ENCODE measurements around the gene CLEC11A. TPM values are rescaled to one million over a fixed set of nuclear protein-coding genes. Genes with fewer than 3 reads are reported as not detected.

Gene CLEC11A
- total RNA-seq, 4 donors from 2014 or later = 3.3 to 4.6 (median 4.0) TPM; not detected in 1

DNA sequence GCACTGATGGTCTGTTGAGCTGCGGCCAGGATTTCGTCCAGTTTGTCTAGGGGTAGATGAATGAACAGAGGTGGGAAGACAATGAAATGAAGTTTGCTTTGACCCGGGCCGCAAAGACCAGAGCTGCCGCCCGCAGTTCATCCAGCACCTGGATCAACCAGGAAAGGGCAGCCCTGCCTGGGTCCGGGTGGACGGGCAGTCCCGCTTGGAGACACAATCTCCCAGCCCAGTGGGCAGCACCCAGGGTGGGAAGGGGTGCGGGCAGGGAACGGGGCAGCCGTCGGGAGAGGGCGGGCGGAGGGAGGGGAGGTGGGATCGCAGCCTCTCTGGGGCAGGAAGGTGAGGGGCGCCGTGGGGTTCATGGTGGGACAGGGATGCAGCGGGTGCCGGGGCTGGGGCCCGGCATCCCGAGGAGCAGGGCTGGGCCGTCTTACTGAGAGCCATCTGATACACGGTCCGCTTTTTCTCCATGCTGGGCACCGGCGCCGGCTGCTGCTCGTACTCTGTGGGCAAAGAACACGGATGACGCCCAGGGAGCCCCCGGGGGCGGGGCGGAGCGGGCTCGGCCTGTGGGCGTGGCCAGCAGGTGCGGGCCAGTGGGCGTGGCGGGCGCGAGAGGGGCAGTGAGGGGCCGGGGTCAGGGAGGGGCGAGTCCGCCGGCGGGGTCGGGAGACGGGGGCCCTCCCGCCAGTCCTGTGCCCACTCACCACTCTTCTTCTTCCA, 36.7 kb upstream of the CLEC11A start:
- Histone ChIP-seq H3K27me3 (peaks cover 0 to 9% of the 10 kb centered on the region in 2 donors), H3K9me3 (no peaks in the 10 kb centered on the region), H3K27ac (no peak overlapping the region), H3K36me3 (no peaks in the 10 kb centered on the region), H3K4me3 (no peak overlapping the region), H3K4me1 (no peaks in the 10 kb centered on the region)
- no peak for TF ChIP-seq POLR2A (IDR thresholded peaks at IDR 0.05)
- TF ChIP-seq, protein P1, sequence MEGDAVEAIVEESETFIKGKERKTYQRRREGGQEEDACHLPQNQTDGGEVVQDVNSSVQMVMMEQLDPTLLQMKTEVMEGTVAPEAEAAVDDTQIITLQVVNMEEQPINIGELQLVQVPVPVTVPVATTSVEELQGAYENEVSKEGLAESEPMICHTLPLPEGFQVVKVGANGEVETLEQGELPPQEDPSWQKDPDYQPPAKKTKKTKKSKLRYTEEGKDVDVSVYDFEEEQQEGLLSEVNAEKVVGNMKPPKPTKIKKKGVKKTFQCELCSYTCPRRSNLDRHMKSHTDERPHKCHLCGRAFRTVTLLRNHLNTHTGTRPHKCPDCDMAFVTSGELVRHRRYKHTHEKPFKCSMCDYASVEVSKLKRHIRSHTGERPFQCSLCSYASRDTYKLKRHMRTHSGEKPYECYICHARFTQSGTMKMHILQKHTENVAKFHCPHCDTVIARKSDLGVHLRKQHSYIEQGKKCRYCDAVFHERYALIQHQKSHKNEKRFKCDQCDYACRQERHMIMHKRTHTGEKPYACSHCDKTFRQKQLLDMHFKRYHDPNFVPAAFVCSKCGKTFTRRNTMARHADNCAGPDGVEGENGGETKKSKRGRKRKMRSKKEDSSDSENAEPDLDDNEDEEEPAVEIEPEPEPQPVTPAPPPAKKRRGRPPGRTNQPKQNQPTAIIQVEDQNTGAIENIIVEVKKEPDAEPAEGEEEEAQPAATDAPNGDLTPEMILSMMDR (IDR thresholded peaks at IDR 0.05) = no peak
- peak in 1 of 3 donors; percentile 22 for DNase-seq

DNA sequence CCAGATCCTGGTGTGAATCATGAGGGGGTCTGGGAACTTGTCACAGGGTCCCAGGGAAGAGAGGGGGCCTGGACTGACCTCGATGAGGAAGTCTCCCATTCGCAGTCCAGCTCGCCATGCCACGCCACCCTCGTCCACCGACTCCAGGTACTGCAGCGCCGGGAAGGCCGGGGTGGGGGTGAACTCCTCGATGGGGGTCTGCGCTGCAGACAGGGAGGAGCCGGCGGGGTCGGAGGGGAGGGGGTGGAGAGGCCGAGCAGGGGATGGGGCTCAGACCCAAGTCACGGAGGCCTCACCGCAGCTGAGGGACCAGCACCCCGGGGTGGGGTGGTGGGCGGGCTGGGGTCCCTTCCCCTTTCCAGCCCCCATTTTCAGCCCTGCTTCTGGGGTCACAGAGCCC, 34.4 kb upstream of the CLEC11A start:
- peak in 1 of 3 donors; percentile 27 for DNase-seq
- Histone ChIP-seq H3K27ac (no peak overlapping the region), H3K9me3 (no peaks in the 10 kb centered on the region), H3K36me3 (no peaks in the 10 kb centered on the region), H3K4me3 (no peak overlapping the region), H3K4me1 (no peaks in the 10 kb centered on the region), H3K27me3 (peaks cover 0 to 15% of the 10 kb centered on the region in 2 donors)
- TF ChIP-seq, protein P1 (IDR thresholded peaks at IDR 0.05) = no peak
- TF ChIP-seq POLR2A (IDR thresholded peaks at IDR 0.05) = no peak

DNA sequence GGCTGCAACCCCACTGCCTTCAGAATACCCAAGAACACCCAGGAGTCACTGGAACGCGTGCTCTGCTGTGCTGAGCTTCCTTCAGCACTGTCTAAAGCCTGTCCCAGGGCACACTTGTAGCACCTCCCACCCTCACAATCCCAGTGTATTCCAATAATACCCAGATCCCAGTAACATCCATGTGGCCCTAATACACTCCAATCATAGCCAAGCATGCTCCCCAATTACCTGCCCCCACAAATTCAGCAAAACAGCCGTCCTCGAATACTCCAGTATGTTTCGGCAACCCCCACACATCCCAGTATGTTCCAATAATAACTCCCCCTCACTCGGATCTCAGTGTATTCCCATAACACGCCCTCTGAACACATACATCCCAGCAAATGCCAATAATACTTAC, 32.7 kb upstream of the CLEC11A start:
- Histone ChIP-seq H3K4me1 (no peaks in the 10 kb centered on the region), H3K9me3 (peaks cover 0 to 3% (median 0%) of the 10 kb centered on the region in 4 donors), H3K27me3 (peaks cover 0 to 24% of the 10 kb centered on the region in 2 donors), H3K4me3 (no peak overlapping the region), H3K36me3 (no peaks in the 10 kb centered on the region), H3K27ac (no peak overlapping the region)
- DNase-seq = no peak
- TF ChIP-seq, protein P1 (IDR thresholded peaks at IDR 0.05) = no peak

DNA sequence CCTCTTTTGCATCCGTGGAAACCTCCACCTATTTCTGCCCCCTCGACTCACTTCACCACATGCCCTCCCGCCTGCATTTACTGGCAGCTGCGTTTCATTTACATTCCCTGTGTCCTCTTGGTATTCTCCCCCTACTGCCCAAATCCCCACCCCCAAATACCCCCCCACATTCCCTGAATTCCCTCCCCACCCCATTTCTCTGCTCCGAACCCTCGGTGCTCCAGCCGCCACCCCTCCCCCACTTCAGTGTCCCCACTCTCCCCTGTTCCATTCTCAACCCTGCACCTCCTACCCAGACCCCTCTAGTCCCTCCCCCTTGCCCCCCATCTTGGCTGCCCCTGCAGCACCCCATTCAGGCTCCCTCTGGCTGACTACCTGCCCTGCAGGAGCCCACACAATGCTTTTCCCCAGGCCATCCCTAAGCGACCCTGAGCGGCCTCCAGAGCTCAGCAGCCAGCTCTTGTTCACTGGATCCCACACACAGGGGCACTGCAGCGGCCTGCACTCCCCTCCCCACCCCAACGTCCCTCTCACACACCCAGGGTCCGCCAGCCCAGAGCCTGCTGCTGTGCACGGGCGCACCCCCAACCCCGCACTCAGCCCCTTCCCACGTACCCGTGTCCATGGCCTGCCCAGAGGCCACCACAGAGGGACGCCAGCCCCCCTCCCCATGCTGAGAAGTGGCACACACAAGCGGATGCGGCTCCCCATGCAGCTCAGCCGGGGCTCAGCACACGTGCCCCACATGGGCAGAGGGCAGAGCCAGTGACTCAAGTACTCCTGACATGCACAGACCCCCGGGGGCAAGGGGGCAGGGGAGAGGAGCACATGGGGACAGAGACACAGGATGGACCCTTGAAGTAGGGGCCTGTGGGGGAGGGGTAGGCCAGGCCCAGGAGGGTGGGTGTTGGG, 29.8 kb upstream of the CLEC11A start:
- Histone ChIP-seq H3K27me3 (peaks cover 0 to 20% of the 10 kb centered on the region in 2 donors), H3K4me3 (no peak overlapping the region)

DNA sequence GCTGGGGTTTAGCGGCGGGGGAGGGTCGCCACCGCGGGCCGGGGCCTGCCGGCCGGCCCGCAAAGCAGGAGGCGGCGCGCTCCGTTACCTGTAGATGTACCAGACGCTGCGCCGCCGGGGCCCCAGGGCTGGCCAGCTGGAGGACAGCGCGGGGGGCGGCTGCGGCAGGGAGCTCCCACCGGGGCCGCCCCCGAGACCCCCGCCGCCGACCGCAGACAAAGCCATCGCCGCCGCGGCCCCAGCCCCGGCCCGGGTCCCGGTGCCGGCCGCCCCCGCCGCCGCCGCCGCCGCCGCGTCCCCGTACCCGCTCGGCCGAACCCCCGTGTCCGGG, 28.4 kb upstream of the CLEC11A start:
- H3K4me1 ChIP-seq = no peaks in the 10 kb centered on the region
- TF ChIP-seq, protein P1 (IDR thresholded peaks at IDR 0.05) = no peak
- TF ChIP-seq POLR2A (IDR thresholded peaks at IDR 0.05) = no peak
- no peaks in the 10 kb centered on the region for H3K36me3 ChIP-seq
- H3K4me3 ChIP-seq = no peak overlapping the region
- no peak for DNase-seq
- peaks cover 0 to 4% (median 0%) of the 10 kb centered on the region in 4 donors for H3K9me3 ChIP-seq
- H3K27me3 ChIP-seq = peaks cover 0 to 20% of the 10 kb centered on the region in 2 donors
- no peak overlapping the region for H3K27ac ChIP-seq

More for the DNA sequence above, 29.8 kb upstream of the CLEC11A start:
- TF ChIP-seq POLR2A (IDR thresholded peaks at IDR 0.05) = no peak
- TF ChIP-seq, protein P1 (IDR thresholded peaks at IDR 0.05) = no peak
- Histone ChIP-seq H3K36me3 (no peaks in the 10 kb centered on the region), H3K9me3 (peaks cover 0 to 4% (median 0%) of the 10 kb centered on the region in 4 donors), H3K4me1 (no peaks in the 10 kb centered on the region), H3K27ac (no peak overlapping the region)
- DNase-seq = no peak
